ENCODE data around the gene RNPS1.

Gene RNPS1

GRCh38 chr16:2286550-2286949, 18.6 kb upstream of the RNPS1 start:
- Histone ChIP-seq H3K36me3 (replicated peaks; ENCODE audit: insufficient read depth, low read length) (no peaks in the 10 kb centered on the region), H4K20me1 (ENCODE audit: insufficient read depth, low read length) (no peaks in the 10 kb centered on the region), H3K27me3 (replicated peaks; ENCODE audit: insufficient read depth, low read length) (peaks cover 85% of the 10 kb centered on the region), H3K79me2 (ENCODE audit: low read length) (no peaks in the 10 kb centered on the region), H3K4me2 (ENCODE audit: low read depth, low read length) (no peak overlapping the region), H3K9ac (ENCODE audit: low read length) (no peak overlapping the region), H2AFZ (ENCODE audit: low read length) (no peak overlapping the region), H3K4me1 (ENCODE audit: low read length) (no peaks in the 10 kb centered on the region), H3K27ac (ENCODE audit: low read length) (no peak overlapping the region), H3K4me3 (ENCODE audit: low read length) (no peak overlapping the region), H3K9me2 (replicated peaks; ENCODE audit: insufficient read depth, low read length) (no peaks in the 10 kb centered on the region), H3F3A (ENCODE audit: insufficient read depth, low read length) (no peaks in the 10 kb centered on the region), H3K9me3 (replicated peaks; ENCODE audit: insufficient read depth, low read length) (no peaks in the 10 kb centered on the region)
- no peak for DNase-seq
- no peak for TF ChIP-seq EZH2phosphoT487 (IDR thresholded peaks at IDR 0.05; ENCODE audit: low read length)

GRCh38 chr16:2285731-2286191, 17.8 kb upstream of the RNPS1 start:
- no peak overlapping the region for H3K27ac ChIP-seq (ENCODE audit: low read length)
- H3K4me1 ChIP-seq (ENCODE audit: low read length), result no peaks in the 10 kb centered on the region
- H3K27me3 ChIP-seq (replicated peaks; ENCODE audit: insufficient read depth, low read length), result peaks cover 93% of the 10 kb centered on the region
- no peaks in the 10 kb centered on the region for H3K9me2 ChIP-seq (replicated peaks; ENCODE audit: insufficient read depth, low read length)
- H3K36me3 ChIP-seq (replicated peaks; ENCODE audit: insufficient read depth, low read length), result no peaks in the 10 kb centered on the region
- H3K79me2 ChIP-seq (ENCODE audit: low read length), result no peaks in the 10 kb centered on the region
- no peaks in the 10 kb centered on the region for H3K9me3 ChIP-seq (replicated peaks; ENCODE audit: insufficient read depth, low read length)
- no peaks in the 10 kb centered on the region for H4K20me1 ChIP-seq (ENCODE audit: insufficient read depth, low read length)
- H3K4me3 ChIP-seq (ENCODE audit: low read length), result no peak overlapping the region
- no peaks in the 10 kb centered on the region for H3F3A ChIP-seq (ENCODE audit: insufficient read depth, low read length)
- no peak for DNase-seq
- no peak for TF ChIP-seq EZH2phosphoT487 (IDR thresholded peaks at IDR 0.05; ENCODE audit: low read length)
- no peak for TF ChIP-seq CTCF (IDR thresholded peaks at IDR 0.05; ENCODE audit: low read length)
- TF ChIP-seq EZH2 (optimal IDR thresholded peaks at IDR 0.05; ENCODE audit: low read depth, low read length), result no peak
- no peak overlapping the region for H3K4me2 ChIP-seq (ENCODE audit: low read depth, low read length)
- H3K9ac ChIP-seq (ENCODE audit: low read length), result no peak overlapping the region
- no peak overlapping the region for H2AFZ ChIP-seq (ENCODE audit: low read length)

GRCh38 chr16:2284797-2285576, 17.1 kb upstream of the RNPS1 start:
- H3K27ac ChIP-seq (ENCODE audit: low read length), result no peak overlapping the region
- no peak overlapping the region; the same call in 1 of the 2 replicates for H3K4me2 ChIP-seq (ENCODE audit: low read depth, low read length)
- no peaks in the 10 kb centered on the region for H3K79me2 ChIP-seq (ENCODE audit: low read length)
- H3F3A ChIP-seq (ENCODE audit: insufficient read depth, low read length), result no peaks in the 10 kb centered on the region
- peaks cover 94% of the 10 kb centered on the region for H3K27me3 ChIP-seq (replicated peaks; ENCODE audit: insufficient read depth, low read length)
- H3K9me3 ChIP-seq (replicated peaks; ENCODE audit: insufficient read depth, low read length), result no peaks in the 10 kb centered on the region
- H3K9ac ChIP-seq (ENCODE audit: low read length), result no peak overlapping the region
- no peak overlapping the region; the same call in 1 of the 2 replicates for H3K4me3 ChIP-seq (ENCODE audit: low read length)
- no peaks in the 10 kb centered on the region for H3K9me2 ChIP-seq (replicated peaks; ENCODE audit: insufficient read depth, low read length)
- no peak for DNase-seq
- no peaks in the 10 kb centered on the region for H3K36me3 ChIP-seq (replicated peaks; ENCODE audit: insufficient read depth, low read length)
- TF ChIP-seq EZH2phosphoT487 (IDR thresholded peaks at IDR 0.05; ENCODE audit: low read length) (no peak), CTCF (IDR thresholded peaks at IDR 0.05; ENCODE audit: low read length) (no peak), EZH2 (optimal IDR thresholded peaks at IDR 0.05; ENCODE audit: low read depth, low read length) (no peak)
- no peaks in the 10 kb centered on the region for H3K4me1 ChIP-seq (ENCODE audit: low read length)
- H4K20me1 ChIP-seq (ENCODE audit: insufficient read depth, low read length), result no peaks in the 10 kb centered on the region
- H2AFZ ChIP-seq (ENCODE audit: low read length), result no peak overlapping the region

Measured in MM.1S (cell line).